Measurements from ENCODE around the gene CMIP. TPM values are rescaled to one million over a fixed set of nuclear protein-coding genes. Genes with fewer than 3 reads are reported as not detected.

CMIP gene
- total RNA-seq, 1 experiment from 2014 or later, result 68.0 TPM

DNA sequence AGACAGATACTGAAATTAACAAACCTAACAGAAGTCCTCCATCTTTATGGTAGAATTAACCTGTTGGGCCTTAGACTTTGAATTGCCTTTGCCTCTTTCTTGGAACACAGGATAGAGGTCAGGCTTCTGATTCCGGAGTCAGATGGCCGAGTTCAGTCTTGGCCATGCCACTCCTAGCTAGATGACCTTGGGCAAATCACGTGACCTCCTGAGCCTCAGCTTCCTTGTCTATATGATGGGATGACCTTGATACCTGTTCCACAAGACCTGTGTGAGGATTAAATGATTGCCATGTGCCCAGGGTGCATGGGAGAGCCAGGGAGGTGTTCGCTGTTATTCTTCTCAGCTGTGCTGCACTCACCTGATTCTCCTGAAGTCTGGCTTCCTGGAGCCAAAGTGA lies 161.4 kb downstream of the CMIP start:
- Mint-ChIP-seq H3K9me3 (ENCODE audit: unreplicated experiment) (no peaks in the 10 kb centered on the region), H3K4me3 (ENCODE audit: unreplicated experiment) (no peak overlapping the region), H3K27ac (ENCODE audit: unreplicated experiment) (peak overlapping the region; percentile 54), H3K4me1 (ENCODE audit: low read depth, unreplicated experiment) (peaks cover 11% of the 10 kb centered on the region), H3K27me3 (ENCODE audit: insufficient read depth, unreplicated experiment) (no peaks in the 10 kb centered on the region), H3K36me3 (ENCODE audit: insufficient read depth, unreplicated experiment) (peaks cover 22% of the 10 kb centered on the region)
- CTCF ChIA-PET, result no interaction called here
- H3K9me3 ChIP-seq, result no peaks in the 10 kb centered on the region
- TF ChIP-seq CTCF (IDR thresholded peaks at IDR 0.05; ENCODE audit: insufficient read depth in 1 of 2, low read depth in 1 of 2, low read length in 1 of 2, severe bottlenecking in 1 of 2, unreplicated experiment in 1 of 2), result no peak
- no TSS peak for BruUV-seq (replicated peaks)
- no peak for DNase-seq
- H3K27me3 ChIP-seq (replicated peaks; ENCODE audit: control insufficient read depth, insufficient read depth, low read length), result no peaks in the 10 kb centered on the region
- no peak overlapping the region for H3K4me3 ChIP-seq (ENCODE audit: low read depth, low read length)
- peaks cover 9% of the 10 kb centered on the region for H3K4me1 ChIP-seq
- intact Hi-C loops (cut with micrococcal nuclease; ENCODE audit: unreplicated experiment), result no loop called here
- POLR2A ChIA-PET, result no interaction called here
- H3K36me3 ChIP-seq (ENCODE audit: control insufficient read depth, insufficient read depth, low read length), result no peaks in the 10 kb centered on the region; the same call in 1 of the 2 replicates

GRCh38 chr16:81607006-81607405 lies 162.4 kb downstream of the CMIP start:
- H3K4me1 ChIP-seq, result no peaks in the 10 kb centered on the region
- peaks cover 1% of the 10 kb centered on the region; the same call in 1 of the 2 replicates for H3K36me3 ChIP-seq (ENCODE audit: control insufficient read depth, insufficient read depth, low read length)
- Mint-ChIP-seq H3K4me3 (ENCODE audit: unreplicated experiment) (no peak overlapping the region), H3K4me1 (ENCODE audit: low read depth, unreplicated experiment) (peaks cover 6% of the 10 kb centered on the region), H3K27me3 (ENCODE audit: insufficient read depth, unreplicated experiment) (no peaks in the 10 kb centered on the region), H3K9me3 (ENCODE audit: unreplicated experiment) (no peaks in the 10 kb centered on the region), H3K36me3 (ENCODE audit: insufficient read depth, unreplicated experiment) (peaks cover 22% of the 10 kb centered on the region), H3K27ac (ENCODE audit: unreplicated experiment) (peak overlapping the region; percentile 4)
- intact Hi-C loops (cut with micrococcal nuclease; ENCODE audit: unreplicated experiment), result no loop called here
- no peak overlapping the region for H3K4me3 ChIP-seq (ENCODE audit: low read depth, low read length)
- no peak for DNase-seq
- POLR2A ChIA-PET, result no interaction called here
- H3K9me3 ChIP-seq, result no peaks in the 10 kb centered on the region
- CTCF ChIA-PET, result no interaction called here
- no TSS peak for BruUV-seq (replicated peaks)
- no peaks in the 10 kb centered on the region for H3K27me3 ChIP-seq (replicated peaks; ENCODE audit: control insufficient read depth, insufficient read depth, low read length)
- TF ChIP-seq CTCF (IDR thresholded peaks at IDR 0.05; ENCODE audit: insufficient read depth in 1 of 2, low read depth in 1 of 2, low read length in 1 of 2, severe bottlenecking in 1 of 2, unreplicated experiment in 1 of 2), result no peak

GRCh38 chr16:81607805-81608522 lies 163.4 kb downstream of the CMIP start:
- Histone ChIP-seq H3K4me3 (ENCODE audit: low read depth, low read length) (no peak overlapping the region), H3K36me3 (ENCODE audit: control insufficient read depth, insufficient read depth, low read length) (peaks cover 1% of the 10 kb centered on the region; the same call in 1 of the 2 replicates), H3K9me3 (no peaks in the 10 kb centered on the region), H3K27me3 (replicated peaks; ENCODE audit: control insufficient read depth, insufficient read depth, low read length) (no peaks in the 10 kb centered on the region), H3K4me1 (no peaks in the 10 kb centered on the region)
- Mint-ChIP-seq H3K4me3 (ENCODE audit: unreplicated experiment) (no peak overlapping the region), H3K27me3 (ENCODE audit: insufficient read depth, unreplicated experiment) (no peaks in the 10 kb centered on the region), H3K36me3 (ENCODE audit: insufficient read depth, unreplicated experiment) (peaks cover 22% of the 10 kb centered on the region), H3K4me1 (ENCODE audit: low read depth, unreplicated experiment) (peaks cover 6% of the 10 kb centered on the region), H3K9me3 (ENCODE audit: unreplicated experiment) (no peaks in the 10 kb centered on the region), H3K27ac (ENCODE audit: unreplicated experiment) (peak overlapping the region; percentile 4)
- ChIA-PET POLR2A (no interaction called here), CTCF (no interaction called here)
- no TSS peak for BruUV-seq (replicated peaks)
- DNase-seq, result no peak
- intact Hi-C loops (cut with micrococcal nuclease; ENCODE audit: unreplicated experiment), result no loop called here
- TF ChIP-seq CTCF (IDR thresholded peaks at IDR 0.05; ENCODE audit: insufficient read depth in 1 of 2, low read depth in 1 of 2, low read length in 1 of 2, severe bottlenecking in 1 of 2, unreplicated experiment in 1 of 2), result no peak
